ENCODE measurements around the gene GRIP1. TPM values are rescaled to one million over a fixed set of nuclear protein-coding genes. Genes with fewer than 3 reads are reported as not detected.

Gene GRIP1
- total and polyA plus RNA-seq, 10 of the 15 experiments (the other 5 are each of a cell fraction or from before 2014, with no cell fraction given): 0.05 to 0.85 (median 0.50) TPM; not detected in 7

DNA sequence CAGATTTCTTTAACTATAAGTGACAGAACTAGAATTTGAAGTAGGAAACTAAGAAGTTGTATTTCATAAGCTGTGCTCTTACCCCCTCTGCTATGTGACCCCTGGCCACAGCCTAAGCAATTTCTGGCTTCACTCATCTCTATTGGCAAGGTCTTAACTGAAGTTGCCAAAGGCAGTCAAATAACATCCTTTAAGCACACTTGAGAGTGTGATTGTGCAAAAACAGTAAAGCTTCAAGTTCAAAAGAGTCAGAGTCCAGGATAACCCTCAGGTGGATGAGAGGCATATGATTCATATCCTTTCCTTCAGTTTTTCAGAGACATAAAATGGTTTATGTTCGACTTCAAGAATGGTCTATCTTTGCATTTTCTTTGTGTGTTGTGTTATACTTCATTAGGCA lies 45.2 kb downstream of the GRIP1 start (continued):
- TF ChIP-seq, protein P1, sequence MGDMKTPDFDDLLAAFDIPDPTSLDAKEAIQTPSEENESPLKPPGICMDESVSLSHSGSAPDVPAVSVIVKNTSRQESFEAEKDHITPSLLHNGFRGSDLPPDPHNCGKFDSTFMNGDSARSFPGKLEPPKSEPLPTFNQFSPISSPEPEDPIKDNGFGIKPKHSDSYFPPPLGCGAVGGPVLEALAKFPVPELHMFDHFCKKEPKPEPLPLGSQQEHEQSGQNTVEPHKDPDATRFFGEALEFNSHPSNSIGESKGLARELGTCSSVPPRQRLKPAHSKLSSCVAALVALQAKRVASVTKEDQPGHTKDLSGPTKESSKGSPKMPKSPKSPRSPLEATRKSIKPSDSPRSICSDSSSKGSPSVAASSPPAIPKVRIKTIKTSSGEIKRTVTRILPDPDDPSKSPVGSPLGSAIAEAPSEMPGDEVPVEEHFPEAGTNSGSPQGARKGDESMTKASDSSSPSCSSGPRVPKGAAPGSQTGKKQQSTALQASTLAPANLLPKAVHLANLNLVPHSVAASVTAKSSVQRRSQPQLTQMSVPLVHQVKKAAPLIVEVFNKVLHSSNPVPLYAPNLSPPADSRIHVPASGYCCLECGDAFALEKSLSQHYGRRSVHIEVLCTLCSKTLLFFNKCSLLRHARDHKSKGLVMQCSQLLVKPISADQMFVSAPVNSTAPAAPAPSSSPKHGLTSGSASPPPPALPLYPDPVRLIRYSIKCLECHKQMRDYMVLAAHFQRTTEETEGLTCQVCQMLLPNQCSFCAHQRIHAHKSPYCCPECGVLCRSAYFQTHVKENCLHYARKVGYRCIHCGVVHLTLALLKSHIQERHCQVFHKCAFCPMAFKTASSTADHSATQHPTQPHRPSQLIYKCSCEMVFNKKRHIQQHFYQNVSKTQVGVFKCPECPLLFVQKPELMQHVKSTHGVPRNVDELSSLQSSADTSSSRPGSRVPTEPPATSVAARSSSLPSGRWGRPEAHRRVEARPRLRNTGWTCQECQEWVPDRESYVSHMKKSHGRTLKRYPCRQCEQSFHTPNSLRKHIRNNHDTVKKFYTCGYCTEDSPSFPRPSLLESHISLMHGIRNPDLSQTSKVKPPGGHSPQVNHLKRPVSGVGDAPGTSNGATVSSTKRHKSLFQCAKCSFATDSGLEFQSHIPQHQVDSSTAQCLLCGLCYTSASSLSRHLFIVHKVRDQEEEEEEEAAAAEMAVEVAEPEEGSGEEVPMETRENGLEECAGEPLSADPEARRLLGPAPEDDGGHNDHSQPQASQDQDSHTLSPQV (IDR thresholded peaks at IDR 0.05): no peak
- TF ChIP-seq, protein P2, sequence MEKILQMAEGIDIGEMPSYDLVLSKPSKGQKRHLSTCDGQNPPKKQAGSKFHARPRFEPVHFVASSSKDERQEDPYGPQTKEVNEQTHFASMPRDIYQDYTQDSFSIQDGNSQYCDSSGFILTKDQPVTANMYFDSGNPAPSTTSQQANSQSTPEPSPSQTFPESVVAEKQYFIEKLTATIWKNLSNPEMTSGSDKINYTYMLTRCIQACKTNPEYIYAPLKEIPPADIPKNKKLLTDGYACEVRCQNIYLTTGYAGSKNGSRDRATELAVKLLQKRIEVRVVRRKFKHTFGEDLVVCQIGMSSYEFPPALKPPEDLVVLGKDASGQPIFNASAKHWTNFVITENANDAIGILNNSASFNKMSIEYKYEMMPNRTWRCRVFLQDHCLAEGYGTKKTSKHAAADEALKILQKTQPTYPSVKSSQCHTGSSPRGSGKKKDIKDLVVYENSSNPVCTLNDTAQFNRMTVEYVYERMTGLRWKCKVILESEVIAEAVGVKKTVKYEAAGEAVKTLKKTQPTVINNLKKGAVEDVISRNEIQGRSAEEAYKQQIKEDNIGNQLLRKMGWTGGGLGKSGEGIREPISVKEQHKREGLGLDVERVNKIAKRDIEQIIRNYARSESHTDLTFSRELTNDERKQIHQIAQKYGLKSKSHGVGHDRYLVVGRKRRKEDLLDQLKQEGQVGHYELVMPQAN (conservative IDR thresholded peaks at IDR 0.05): no peak
- no peak for TF ChIP-seq ZNF24 (IDR thresholded peaks at IDR 0.05)
- no peak for TF ChIP-seq RAD51 (IDR thresholded peaks at IDR 0.05)

DNA sequence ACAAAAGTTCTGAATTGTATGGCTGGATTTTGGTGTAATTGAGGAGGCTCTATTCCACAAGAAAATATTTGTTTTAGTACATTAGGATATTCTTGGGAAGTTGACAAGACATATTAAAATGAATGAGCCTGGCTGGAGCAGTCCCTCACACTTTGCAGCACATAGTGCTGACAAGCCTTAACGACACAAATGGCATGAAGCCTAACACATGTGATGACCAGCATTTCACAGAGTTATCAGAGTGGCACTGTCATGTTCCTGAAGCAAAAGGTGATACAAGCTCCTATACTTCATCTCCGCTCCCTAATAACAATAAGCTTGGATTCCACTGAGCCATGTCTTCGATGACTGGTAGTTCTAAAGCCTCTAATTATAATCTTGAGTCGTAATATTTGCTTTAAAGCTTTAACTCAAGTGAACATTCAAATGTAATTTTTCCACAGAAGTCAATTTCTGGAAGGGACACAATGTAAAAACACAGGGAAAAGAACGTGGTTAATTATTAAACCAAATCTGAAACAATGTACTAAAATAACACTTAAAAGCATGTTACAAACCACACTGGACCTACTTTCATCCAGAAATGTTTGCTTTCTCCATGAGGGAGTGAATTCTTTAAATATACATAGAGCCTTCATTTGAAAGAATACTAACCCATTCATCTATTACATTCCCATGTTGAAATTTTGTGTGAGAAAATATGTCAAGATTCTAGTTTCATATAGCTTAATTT lies 49.6 kb downstream of the GRIP1 start:
- DNase-seq (ENCODE audit: low read depth, low spot score) (no peak), FAIRE-seq (no peak), ATAC-seq (no peak)
- Histone ChIP-seq H3K4me1 (ENCODE audit: control insufficient read depth, insufficient read depth, low read length) (peaks cover 42% of the 10 kb centered on the region), H3K4me3 (no peak overlapping the region), H3K27ac (ENCODE audit: control insufficient read depth, insufficient read depth) (peak overlapping the region; percentile 1; the same call in 1 of the 2 replicates), H3K36me3 (ENCODE audit: control insufficient read depth in 2 of 2, insufficient read depth in 2 of 2, low read length in 1 of 2) (no peaks in the 10 kb centered on the region), H3K4me2 (ENCODE audit: control insufficient read depth, insufficient read depth) (no peak overlapping the region), H3K9me3 (replicated peaks; ENCODE audit: control insufficient read depth, insufficient read depth, low read length) (no peaks in the 10 kb centered on the region), H3K79me2 (ENCODE audit: control insufficient read depth, insufficient read depth, low read length) (no peaks in the 10 kb centered on the region), H4K20me1 (ENCODE audit: control insufficient read depth, insufficient read depth) (no peaks in the 10 kb centered on the region), H2AFZ (ENCODE audit: control insufficient read depth, low read depth, low read length) (no peak overlapping the region), H3K9ac (ENCODE audit: control insufficient read depth, insufficient read depth, low read length) (no peak overlapping the region), H3K27me3 (replicated peaks in 1 of 2; ENCODE audit: control insufficient read depth in 2 of 2, insufficient read depth in 2 of 2, low read length in 1 of 2) (no peaks in the 10 kb centered on the region)
- CTCF ChIA-PET: no interaction called here
- in situ Hi-C loops (cut with MboI): no loop called here
- WGBS (ENCODE audit: insufficient coverage, insufficient replicate concordance, low lambda C conversion rate, missing lambda C conversion rate): 79% methylated on average over 5 of the region's 5 CpGs
- BruUV-seq (replicated peaks): no TSS peak
- POLR2A ChIA-PET: no interaction called here
- intact Hi-C loops (cut with micrococcal nuclease; ENCODE audit: unreplicated experiment): no loop called here
- RAD21 ChIA-PET (ENCODE audit: unreplicated experiment): no interaction called here
- SMC1A ChIA-PET (ENCODE audit: uncharacterized antibody, unreplicated experiment): interaction anchor here (1.1 kb wide), 1 partner anchor 20 kb away, joined by 5 read pairs; no protein-coding TSS in a partner anchor
- TF ChIP-seq KLF5 (IDR thresholded peaks at IDR 0.05; ENCODE audit: partially characterized antibody): no peak
- TF ChIP-seq, protein P3, sequence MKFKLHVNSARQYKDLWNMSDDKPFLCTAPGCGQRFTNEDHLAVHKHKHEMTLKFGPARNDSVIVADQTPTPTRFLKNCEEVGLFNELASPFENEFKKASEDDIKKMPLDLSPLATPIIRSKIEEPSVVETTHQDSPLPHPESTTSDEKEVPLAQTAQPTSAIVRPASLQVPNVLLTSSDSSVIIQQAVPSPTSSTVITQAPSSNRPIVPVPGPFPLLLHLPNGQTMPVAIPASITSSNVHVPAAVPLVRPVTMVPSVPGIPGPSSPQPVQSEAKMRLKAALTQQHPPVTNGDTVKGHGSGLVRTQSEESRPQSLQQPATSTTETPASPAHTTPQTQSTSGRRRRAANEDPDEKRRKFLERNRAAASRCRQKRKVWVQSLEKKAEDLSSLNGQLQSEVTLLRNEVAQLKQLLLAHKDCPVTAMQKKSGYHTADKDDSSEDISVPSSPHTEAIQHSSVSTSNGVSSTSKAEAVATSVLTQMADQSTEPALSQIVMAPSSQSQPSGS (IDR thresholded peaks at IDR 0.05; ENCODE audit: low read length): peak; percentile 28; the same call in 1 of the 2 replicates
- TF ChIP-seq NBN (IDR thresholded peaks at IDR 0.05): no peak
- no peak for TF ChIP-seq KDM1A (IDR thresholded peaks at IDR 0.05; ENCODE audit: borderline replicate concordance)
- TF ChIP-seq ZNF274 (IDR thresholded peaks at IDR 0.05; ENCODE audit: insufficient read depth, insufficient read length): no peak
- TF ChIP-seq, protein P4, sequence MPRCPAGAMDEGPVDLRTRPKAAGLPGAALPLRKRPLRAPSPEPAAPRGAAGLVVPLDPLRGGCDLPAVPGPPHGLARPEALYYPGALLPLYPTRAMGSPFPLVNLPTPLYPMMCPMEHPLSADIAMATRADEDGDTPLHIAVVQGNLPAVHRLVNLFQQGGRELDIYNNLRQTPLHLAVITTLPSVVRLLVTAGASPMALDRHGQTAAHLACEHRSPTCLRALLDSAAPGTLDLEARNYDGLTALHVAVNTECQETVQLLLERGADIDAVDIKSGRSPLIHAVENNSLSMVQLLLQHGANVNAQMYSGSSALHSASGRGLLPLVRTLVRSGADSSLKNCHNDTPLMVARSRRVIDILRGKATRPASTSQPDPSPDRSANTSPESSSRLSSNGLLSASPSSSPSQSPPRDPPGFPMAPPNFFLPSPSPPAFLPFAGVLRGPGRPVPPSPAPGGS (IDR thresholded peaks at IDR 0.05; ENCODE audit: borderline replicate concordance, insufficient read depth, low read depth, low read length, poor library complexity, severe bottlenecking): peak; percentile 16
- peak; percentile 22; the same call in 1 of the 2 replicates for TF ChIP-seq RUNX3 (IDR thresholded peaks at IDR 0.05; ENCODE audit: low read length)
- TF ChIP-seq, protein P5, sequence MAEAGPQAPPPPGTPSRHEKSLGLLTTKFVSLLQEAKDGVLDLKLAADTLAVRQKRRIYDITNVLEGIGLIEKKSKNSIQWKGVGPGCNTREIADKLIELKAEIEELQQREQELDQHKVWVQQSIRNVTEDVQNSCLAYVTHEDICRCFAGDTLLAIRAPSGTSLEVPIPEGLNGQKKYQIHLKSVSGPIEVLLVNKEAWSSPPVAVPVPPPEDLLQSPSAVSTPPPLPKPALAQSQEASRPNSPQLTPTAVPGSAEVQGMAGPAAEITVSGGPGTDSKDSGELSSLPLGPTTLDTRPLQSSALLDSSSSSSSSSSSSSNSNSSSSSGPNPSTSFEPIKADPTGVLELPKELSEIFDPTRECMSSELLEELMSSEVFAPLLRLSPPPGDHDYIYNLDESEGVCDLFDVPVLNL (IDR thresholded peaks at IDR 0.05; ENCODE audit: low read depth, low read length): no peak

Measured in GM12878 (cell line).